ENCODE results near the gene GPR42. TPM values are rescaled to one million over a fixed set of nuclear protein-coding genes. Genes with fewer than 3 reads are reported as not detected.

GPR42 gene
- total and polyA plus RNA-seq, 10 of the 15 experiments (the other 5 are each of a cell fraction or from before 2014, with no cell fraction given): 0.13 TPM; not detected in 9

DNA sequence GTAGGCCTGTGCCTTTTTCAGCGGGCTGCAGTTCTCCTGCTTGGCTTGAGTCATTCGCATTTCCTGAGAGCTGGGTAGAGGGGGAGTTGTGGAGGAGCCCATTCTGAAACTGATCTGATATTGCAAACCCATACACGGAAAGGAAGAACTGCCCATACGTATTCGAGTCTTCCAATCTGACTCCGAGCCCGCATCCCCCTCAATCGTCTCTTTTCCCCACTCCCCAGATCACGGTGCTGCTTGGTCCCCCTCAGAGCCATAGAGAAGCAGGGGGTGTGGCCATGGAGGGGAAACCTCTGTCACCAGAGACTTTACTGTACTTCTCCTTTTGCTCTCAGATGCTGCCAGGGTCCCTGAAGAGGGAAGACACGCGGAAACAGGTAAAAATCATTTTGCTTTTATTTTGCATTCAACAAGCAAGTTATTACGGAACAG lies 42.0 kb upstream of the GPR42 start, which contains the start of gene CD22:
CD22 (plus strand) TSS at position 337 of the 435 bp plus-strand sequence. CDS start 2,854 bp downstream, outside the sequence.
- FAIRE-seq (peak; percentile 87), ATAC-seq (peak; percentile 66), DNase-seq (ENCODE audit: low read depth, low spot score) (peak; percentile 62)
- in situ Hi-C loops (cut with MboI) (no loop called here), intact Hi-C loops (cut with micrococcal nuclease; ENCODE audit: unreplicated experiment) (no loop called here)
- H3K4me2 ChIP-seq (ENCODE audit: control insufficient read depth, insufficient read depth): peak within 1 kb of the TSS; percentile 96
- H3K27me3 ChIP-seq (replicated peaks in 1 of 2; ENCODE audit: control insufficient read depth in 2 of 2, insufficient read depth in 2 of 2, low read length in 1 of 2): no peaks in the 10 kb centered on the region
- ChIA-PET RAD21 (ENCODE audit: unreplicated experiment) (interaction anchor here (1.3 to 9.4 kb wide), 4 partner anchors 9 to 33 kb away, joined by 3 to 127 read pairs (median 29); partner anchors contain the start of gene FFAR1), POLR2A (interaction anchor here (0.9 to 4.7 kb wide), 8 partner anchors 9 to 340 kb away, joined by 3 to 33 read pairs (median 4); partner anchors contain the start of gene FFAR1), CTCF (interaction anchor here (0.7 to 6.5 kb wide), 6 partner anchors 10 to 166 kb away, joined by 3 to 35 read pairs (median 3); no protein-coding TSS in a partner anchor), SMC1A (ENCODE audit: uncharacterized antibody, unreplicated experiment) (interaction anchor here (0.9 to 9.8 kb wide), 8 partner anchors 9 to 135 kb away, joined by 3 to 152 read pairs (median 4); partner anchors contain the start of gene FFAR1)
- H2AFZ ChIP-seq (ENCODE audit: control insufficient read depth, low read depth, low read length): peak within 1 kb of the TSS; percentile 15
- H3K9me3 ChIP-seq (replicated peaks; ENCODE audit: control insufficient read depth, insufficient read depth, low read length): no peaks in the 10 kb centered on the region
- peaks cover 0 to under 1% of the 10 kb centered on the region in 2 experiments; a peak in 1 of 4 replicates for H3K36me3 ChIP-seq (ENCODE audit: control insufficient read depth in 2 of 2, insufficient read depth in 2 of 2, low read length in 1 of 2)
- H3K4me1 ChIP-seq (ENCODE audit: control insufficient read depth, insufficient read depth, low read length): peaks cover 30% of the 10 kb centered on the region
- peaks cover 47% of the 10 kb centered on the region for H3K79me2 ChIP-seq (ENCODE audit: control insufficient read depth, insufficient read depth, low read length)
- 1% methylated on average over 12 of the region's 12 CpGs for WGBS (ENCODE audit: insufficient coverage, insufficient replicate concordance, low lambda C conversion rate, missing lambda C conversion rate)
- BruUV-seq (replicated peaks): no TSS peak
- H3K9ac ChIP-seq (ENCODE audit: control insufficient read depth, insufficient read depth, low read length): peak within 1 kb of the TSS; percentile 82
- peak within 1 kb of the TSS; percentile 93 for H3K27ac ChIP-seq (ENCODE audit: control insufficient read depth, insufficient read depth)
- H4K20me1 ChIP-seq (ENCODE audit: control insufficient read depth, insufficient read depth): no peaks in the 10 kb centered on the region
- peak within 1 kb of the TSS; percentile 92 for H3K4me3 ChIP-seq
- TF ChIP-seq CBFB (IDR thresholded peaks at IDR 0.05; ENCODE audit: low read depth) (peak; percentile 53; the same call in 1 of the 2 replicates), RELA (IDR thresholded peaks at IDR 0.05; ENCODE audit: borderline replicate concordance, partially characterized antibody) (peak; percentile 58), CHD4 (IDR thresholded peaks at IDR 0.05) (no peak), CHD2 (IDR thresholded peaks at IDR 0.05; ENCODE audit: borderline replicate concordance, low read depth, low read length) (no peak), ETV6 (conservative IDR thresholded peaks at IDR 0.05 in 1 of 2, IDR thresholded peaks at IDR 0.05 in 1 of 2; ENCODE audit: borderline replicate concordance in 1 of 2, low read depth in 1 of 2) (peak in 1 of 2 experiments; percentile 55; a peak in 2 of 4 replicates), YY1 (IDR thresholded peaks at IDR 0.05; ENCODE audit: low read depth, low read length) (peak; percentile 39; the same call in 1 of the 2 replicates), SMAD5 (IDR thresholded peaks at IDR 0.05; ENCODE audit: low read depth) (peak; percentile 96), ZNF207 (IDR thresholded peaks at IDR 0.05; ENCODE audit: borderline replicate concordance) (0 out of 2 replicates have a peak, but pooled peaks have one; percentile 10), ZBED1 (IDR thresholded peaks at IDR 0.05; ENCODE audit: borderline replicate concordance) (peak; percentile 64; the same call in 1 of the 2 replicates), IKZF2 (IDR thresholded peaks at IDR 0.05) (peak; percentile 60 to 62; a peak in 2 of 4 replicates), PML (IDR thresholded peaks at IDR 0.05; ENCODE audit: low read length) (peak; percentile 98), ZNF24 (IDR thresholded peaks at IDR 0.05) (0 out of 2 replicates have a peak, but pooled peaks have one; percentile 22), HDGF (IDR thresholded peaks at IDR 0.05) (no peak), MTA2 (IDR thresholded peaks at IDR 0.05; ENCODE audit: low read depth) (peak; percentile 57; the same call in 1 of the 2 replicates), SMAD1 (IDR thresholded peaks at IDR 0.05; ENCODE audit: low read depth, partially characterized antibody) (peak; percentile 88), CEBPB (IDR thresholded peaks at IDR 0.05; ENCODE audit: borderline replicate concordance in 1 of 2, low read depth in 2 of 2, low read length in 2 of 2) (no peak), JUND (IDR thresholded peaks at IDR 0.05; ENCODE audit: low read depth, low read length) (peak; percentile 39; the same call in 1 of the 2 replicates), POLR2A (IDR thresholded peaks at IDR 0.05; ENCODE audit: low read depth, low read length) (peak; percentile 78), RUNX3 (IDR thresholded peaks at IDR 0.05; ENCODE audit: low read length) (peak; percentile 55), MEF2B (IDR thresholded peaks at IDR 0.05; ENCODE audit: partially characterized antibody, poor library complexity, severe bottlenecking) (peak; percentile 56), USF2 (IDR thresholded peaks at IDR 0.05; ENCODE audit: borderline replicate concordance, low read depth, low read length) (no peak)
- TF ChIP-seq, protein P1, sequence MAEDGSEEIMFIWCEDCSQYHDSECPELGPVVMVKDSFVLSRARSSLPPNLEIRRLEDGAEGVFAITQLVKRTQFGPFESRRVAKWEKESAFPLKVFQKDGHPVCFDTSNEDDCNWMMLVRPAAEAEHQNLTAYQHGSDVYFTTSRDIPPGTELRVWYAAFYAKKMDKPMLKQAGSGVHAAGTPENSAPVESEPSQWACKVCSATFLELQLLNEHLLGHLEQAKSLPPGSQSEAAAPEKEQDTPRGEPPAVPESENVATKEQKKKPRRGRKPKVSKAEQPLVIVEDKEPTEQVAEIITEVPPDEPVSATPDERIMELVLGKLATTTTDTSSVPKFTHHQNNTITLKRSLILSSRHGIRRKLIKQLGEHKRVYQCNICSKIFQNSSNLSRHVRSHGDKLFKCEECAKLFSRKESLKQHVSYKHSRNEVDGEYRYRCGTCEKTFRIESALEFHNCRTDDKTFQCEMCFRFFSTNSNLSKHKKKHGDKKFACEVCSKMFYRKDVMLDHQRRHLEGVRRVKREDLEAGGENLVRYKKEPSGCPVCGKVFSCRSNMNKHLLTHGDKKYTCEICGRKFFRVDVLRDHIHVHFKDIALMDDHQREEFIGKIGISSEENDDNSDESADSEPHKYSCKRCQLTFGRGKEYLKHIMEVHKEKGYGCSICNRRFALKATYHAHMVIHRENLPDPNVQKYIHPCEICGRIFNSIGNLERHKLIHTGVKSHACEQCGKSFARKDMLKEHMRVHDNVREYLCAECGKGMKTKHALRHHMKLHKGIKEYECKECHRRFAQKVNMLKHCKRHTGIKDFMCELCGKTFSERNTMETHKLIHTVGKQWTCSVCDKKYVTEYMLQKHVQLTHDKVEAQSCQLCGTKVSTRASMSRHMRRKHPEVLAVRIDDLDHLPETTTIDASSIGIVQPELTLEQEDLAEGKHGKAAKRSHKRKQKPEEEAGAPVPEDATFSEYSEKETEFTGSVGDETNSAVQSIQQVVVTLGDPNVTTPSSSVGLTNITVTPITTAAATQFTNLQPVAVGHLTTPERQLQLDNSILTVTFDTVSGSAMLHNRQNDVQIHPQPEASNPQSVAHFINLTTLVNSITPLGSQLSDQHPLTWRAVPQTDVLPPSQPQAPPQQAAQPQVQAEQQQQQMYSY (CRISPR knock-in tag; IDR thresholded peaks at IDR 0.05): no peak

Data from GM12878 (cell line).